ENCODE measurements around the gene SLC17A8.

DNA sequence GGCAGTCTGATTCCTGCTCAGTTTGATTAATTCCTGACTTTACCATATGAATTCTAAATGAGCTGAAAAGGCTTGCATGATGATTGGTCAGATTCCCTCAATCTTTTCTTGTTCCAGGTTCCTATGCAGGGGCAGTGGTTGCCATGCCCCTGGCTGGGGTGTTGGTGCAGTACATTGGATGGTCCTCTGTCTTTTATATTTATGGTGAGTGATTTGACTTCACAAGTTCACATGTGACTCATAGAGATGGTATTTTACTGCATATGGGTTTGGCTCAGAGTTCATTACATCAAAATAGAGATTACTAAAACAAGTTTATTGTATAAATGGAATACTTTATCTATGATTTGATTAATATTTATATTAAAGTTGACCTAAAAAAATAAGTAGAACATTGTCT lies 44.8 kb downstream of the SLC17A8 start:
- TF ChIP-seq CTCF (IDR thresholded peaks at IDR 0.05): no peak
- no peak for TF ChIP-seq POLR2A (IDR thresholded peaks at IDR 0.05)
